LNCaP clone FGC (cell line): ENCODE measurements around the gene CUTA.
"Not testable (repeated sequence)": the region's sequence is repeated elsewhere in the genome, so short reads cannot be mapped to it uniquely, and the experiment has no call there.

Source experiments
- DNase-seq: peaks from one replicate; pipeline ENCODE4 v3.0.0-alpha.2; 2011; ENCODE audit warnings: low read depth
- H3K4me3 ChIP-seq: 2 replicates; pipeline ENCODE4 v1.5.1; 2011; ENCODE audit warnings: mild to moderate bottlenecking, low read depth, low read length, control low read depth
- CTCF ChIP-seq: IDR thresholded peaks from 2 replicates; pipeline ENCODE4 v1.5.1; 2012; ENCODE audit warnings: mild to moderate bottlenecking; ENCODE audit not compliant: control insufficient read depth, insufficient read depth; ENCODE audit errors: extremely low read depth

Gene CUTA

GRCh38 chr6:33410711-33411631, 6.9 kb downstream of the CUTA start, which contains the start of gene PHF1:
Gene PHF1, plus strand, starts transcription at chr6:33411014. Its CDS starts 1,250 bp downstream, at chr6:33412264.
- H3K4me3 ChIP-seq: peak within 1 kb of the TSS; percentile 64
- 0 out of 2 replicates have a peak, but pooled peaks have one; percentile 16 for TF ChIP-seq CTCF
- no peak for DNase-seq

DNA sequence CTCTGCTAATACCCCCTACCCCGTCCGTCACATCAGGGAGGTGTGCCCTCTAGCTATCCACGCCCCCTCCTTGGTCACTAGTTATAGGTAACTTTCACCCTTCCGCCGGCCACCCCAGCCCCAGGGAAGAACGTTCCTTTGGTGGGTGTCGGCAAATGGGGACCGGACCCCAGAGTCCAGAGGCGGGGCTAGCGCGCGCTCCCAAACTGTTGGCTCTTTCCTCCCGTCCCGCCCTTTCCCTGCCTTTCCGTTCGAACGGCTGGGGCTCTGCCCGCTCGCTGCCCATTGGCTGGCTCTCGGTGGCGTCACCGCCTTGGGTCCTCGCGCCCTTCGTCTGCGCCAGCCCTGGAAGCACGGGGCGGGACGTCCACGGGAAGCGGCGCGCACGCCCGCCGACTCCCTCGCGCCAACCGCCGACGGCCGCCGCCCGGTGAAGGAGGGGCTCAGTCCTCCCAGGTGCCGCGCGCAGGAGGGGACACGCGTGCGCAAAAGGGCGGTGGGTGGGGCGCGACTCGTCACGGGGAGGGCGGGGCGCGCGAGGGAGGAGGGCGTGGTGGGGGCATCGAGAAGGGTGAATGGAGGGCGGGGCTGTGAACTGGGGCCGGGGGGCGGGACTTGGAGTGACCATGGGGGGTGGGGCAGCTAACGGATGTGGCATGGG, 7.7 kb downstream of the CUTA start:
- TF ChIP-seq CTCF: no peak
- peak overlapping the region; percentile 64 for H3K4me3 ChIP-seq
- peak; percentile 88 for DNase-seq

- peak; percentile 39 for TF ChIP-seq CTCF
- no peak for DNase-seq
- no peak overlapping the region for H3K4me3 ChIP-seq
Measured at GRCh38 chr6:33407132-33407718, 10.7 kb downstream of the CUTA start.

DNA sequence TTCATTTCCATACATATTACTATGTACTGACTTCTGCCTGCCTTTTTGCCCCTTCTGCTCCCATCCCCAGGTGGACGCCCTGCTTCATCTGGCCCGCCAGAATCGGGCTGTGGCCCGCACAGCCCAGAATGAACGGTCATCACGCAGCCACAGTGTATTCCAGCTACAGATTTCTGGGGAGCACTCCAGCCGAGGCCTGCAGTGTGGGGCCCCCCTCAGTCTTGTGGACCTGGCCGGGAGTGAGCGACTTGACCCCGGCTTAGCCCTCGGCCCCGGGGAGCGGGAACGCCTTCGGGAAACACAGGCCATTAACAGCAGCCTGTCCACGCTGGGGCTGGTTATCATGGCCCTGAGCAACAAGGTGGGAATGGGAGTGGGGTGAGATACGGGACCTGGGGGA, 11.8 kb downstream of the CUTA start:
- no peak for TF ChIP-seq CTCF
- DNase-seq: no peak
- no peak overlapping the region for H3K4me3 ChIP-seq

GRCh38 chr6:33405386-33405940, 12.4 kb downstream of the CUTA start:
- no peak overlapping the region for H3K4me3 ChIP-seq
- no peak for TF ChIP-seq CTCF
- DNase-seq: no peak

DNA sequence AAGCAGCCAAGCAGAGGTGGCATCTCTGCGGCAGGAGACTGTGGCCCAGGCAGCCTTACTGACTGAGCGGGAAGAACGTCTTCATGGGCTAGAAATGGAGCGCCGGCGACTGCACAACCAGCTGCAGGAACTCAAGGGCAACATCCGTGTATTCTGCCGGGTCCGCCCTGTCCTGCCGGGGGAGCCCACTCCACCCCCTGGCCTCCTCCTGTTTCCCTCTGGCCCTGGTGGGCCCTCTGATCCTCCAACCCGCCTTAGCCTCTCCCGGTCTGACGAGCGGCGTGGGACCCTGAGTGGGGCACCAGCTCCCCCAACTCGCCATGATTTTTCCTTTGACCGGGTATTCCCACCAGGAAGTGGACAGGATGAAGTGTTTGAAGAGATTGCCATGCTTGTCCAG, 13.0 kb downstream of the CUTA start:
- no peak for TF ChIP-seq CTCF
- DNase-seq: no peak
- no peak overlapping the region for H3K4me3 ChIP-seq

DNA sequence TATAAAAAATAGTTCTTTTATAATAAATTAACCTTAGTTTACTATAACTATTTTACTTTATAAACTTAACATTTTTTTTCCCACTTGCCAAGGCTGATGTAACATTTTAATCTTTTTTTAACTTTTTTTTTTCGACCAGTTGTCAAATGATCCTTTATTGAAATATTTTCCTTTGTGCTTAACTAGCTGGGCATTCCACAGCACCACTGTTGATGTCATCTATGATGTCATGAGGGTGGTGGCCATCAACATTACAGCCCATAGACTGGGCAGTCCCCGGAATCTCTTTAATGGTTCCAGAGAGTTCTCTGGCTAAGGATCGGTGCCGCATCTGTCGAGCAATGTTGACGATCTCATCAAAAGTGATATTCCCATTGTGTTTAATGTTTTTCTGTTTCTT, 18.0 kb downstream of the CUTA start:
- not testable (repeated sequence) for DNase-seq, H3K4me3 ChIP-seq

- DNase-seq, H3K4me3 ChIP-seq: not testable (repeated sequence)
Measured at GRCh38 chr6:33398601-33399000, 19.3 kb downstream of the CUTA start.
